ENCODE data around the gene P4HA2. TPM values are rescaled to one million over a fixed set of nuclear protein-coding genes. Genes with fewer than 3 reads are reported as not detected.
A peak's percentile ranks its signal among the peaks of the same experiment; 100 is the strongest.

The P4HA2 gene
- polyA plus RNA-seq, 4 donors, result 26.9 to 39.9 (median 28.7) TPM

- no peak for DNase-seq (ENCODE audit: low read depth in 4 of 4, low spot score in 3 of 4)
These were observed 978 bp downstream of the P4HA2 start for GRCh38 chr5:132226516-132227234.

- no peak for DNase-seq (ENCODE audit: low read depth in 4 of 4, low spot score in 3 of 4)
These were observed 2.3 kb downstream of the P4HA2 start for GRCh38 chr5:132225165-132226032.

- no peak for DNase-seq (ENCODE audit: low read depth in 4 of 4, low spot score in 3 of 4)
These were observed 2.9 kb downstream of the P4HA2 start for GRCh38 chr5:132224716-132225115.

DNA sequence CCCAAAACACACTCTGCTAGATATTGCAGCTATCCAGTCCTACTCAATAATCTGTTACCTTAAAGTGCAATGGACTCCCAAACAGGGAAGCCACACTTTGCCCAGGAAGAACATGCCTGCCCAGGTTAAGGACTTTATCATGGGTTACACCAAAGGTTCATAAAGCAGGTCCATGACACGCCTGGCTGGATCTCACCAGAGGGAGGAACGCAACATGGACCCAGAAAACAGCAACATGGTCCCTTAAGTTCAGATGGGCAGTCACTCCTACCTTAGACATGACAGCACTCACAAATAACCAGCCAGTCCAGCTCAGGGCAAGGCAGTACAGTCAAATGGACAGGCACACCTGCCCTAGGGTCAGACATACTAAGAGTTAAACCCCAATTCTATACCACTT is 3.8 kb downstream of the P4HA2 start:
- DNase-seq (ENCODE audit: low read depth in 4 of 4, low spot score in 3 of 4), result no peak

- no peak for DNase-seq (ENCODE audit: low read depth in 4 of 4, low spot score in 3 of 4)
These were observed 5.0 kb downstream of the P4HA2 start for GRCh38 chr5:132222649-132223038.

DNA sequence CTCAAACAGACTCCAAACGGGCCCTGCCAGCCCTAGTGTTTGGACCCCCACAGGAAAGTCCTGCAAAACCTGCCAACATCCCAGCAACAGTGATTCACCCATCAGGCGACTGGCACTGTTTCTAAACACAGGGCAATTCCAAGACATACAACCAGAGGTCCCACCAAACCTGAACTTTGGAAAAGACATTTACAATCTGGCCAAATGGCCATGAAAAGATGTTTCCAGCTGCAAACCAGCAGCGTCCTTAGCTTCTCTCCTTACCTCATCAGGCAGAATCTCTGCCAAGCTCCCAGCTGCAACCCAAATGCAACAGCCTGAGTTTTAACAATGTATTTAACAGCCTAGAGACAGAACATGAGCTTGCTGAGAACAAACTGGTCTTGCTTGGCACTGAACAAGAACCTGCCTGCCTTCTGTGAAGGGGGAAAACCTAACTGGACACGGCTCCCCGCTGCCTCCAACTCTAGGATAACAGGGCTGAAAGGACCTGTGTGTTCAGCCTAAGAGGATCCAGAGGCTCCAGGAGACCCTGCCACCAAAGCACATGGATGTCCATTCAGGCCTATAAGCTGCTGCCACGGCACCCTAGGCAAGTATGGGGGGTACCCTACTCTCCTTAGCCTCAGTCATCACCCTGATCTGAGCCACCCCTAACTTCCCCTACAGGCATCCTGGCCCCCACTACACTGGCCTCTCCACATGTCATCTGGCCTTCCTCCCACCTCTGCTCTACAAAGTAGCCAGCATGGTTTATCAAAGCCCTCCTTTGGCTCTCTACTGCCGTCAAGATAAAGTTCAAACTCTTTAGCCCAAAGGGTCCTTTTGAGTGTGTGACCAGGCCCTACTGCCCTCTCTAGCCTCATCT is 5.6 kb downstream of the P4HA2 start:
- DNase-seq (ENCODE audit: low read depth in 4 of 4, low spot score in 3 of 4), result peak in 1 of 4 donors; percentile 43

GRCh38 chr5:132220491-132220890 is 7.2 kb downstream of the P4HA2 start:
- no peak for DNase-seq (ENCODE audit: low read depth in 4 of 4, low spot score in 3 of 4)

DNA sequence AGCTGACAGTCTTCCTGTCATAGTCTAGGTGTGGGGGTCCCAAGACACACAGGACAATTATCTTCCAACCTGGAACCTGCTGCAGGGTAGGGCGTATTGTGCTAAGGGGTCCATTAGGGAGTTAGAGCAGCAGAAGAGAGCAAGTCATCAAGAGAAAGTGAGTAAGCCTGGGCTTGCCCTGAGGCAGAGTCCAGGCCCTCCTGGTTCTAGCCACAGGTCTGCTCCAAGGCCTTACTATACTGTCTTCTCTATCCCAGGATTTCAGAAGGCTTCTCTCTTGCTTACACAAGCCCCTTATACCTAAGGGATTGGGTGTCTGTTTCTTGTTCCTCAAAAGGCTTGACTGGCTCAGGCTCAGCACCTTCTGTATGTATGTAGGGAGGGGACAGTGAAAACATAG is 7.7 kb downstream of the P4HA2 start:
- no peak for DNase-seq (ENCODE audit: low read depth in 4 of 4, low spot score in 3 of 4)

- no peak for DNase-seq (ENCODE audit: low read depth in 4 of 4, low spot score in 3 of 4)
These were observed 8.2 kb downstream of the P4HA2 start for GRCh38 chr5:132219289-132219970.

DNA sequence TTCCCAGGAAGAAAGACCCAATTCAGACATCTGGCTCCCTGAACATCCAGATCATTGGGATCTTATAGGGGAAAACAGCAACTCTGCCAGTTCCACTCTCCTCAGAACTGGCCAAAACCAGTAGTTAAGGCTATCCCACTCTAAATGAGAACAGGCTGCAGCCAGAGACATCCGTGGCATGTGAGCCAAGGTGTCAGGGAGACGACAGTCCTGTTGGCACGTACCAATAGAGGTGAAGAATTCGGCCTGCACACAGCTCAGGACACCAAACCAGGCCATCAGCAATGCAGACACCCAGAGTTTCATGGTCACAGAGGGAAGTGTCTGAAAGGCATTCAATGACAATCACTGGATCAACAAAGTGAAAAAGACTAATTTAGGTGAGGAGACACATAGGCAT is 9.3 kb downstream of the P4HA2 start:
- DNase-seq (ENCODE audit: low read depth in 4 of 4, low spot score in 3 of 4), result no peak

- DNase-seq (ENCODE audit: low read depth in 4 of 4, low spot score in 3 of 4), result no peak
These were observed 12.3 kb downstream of the P4HA2 start for GRCh38 chr5:132215329-132215728.

DNA sequence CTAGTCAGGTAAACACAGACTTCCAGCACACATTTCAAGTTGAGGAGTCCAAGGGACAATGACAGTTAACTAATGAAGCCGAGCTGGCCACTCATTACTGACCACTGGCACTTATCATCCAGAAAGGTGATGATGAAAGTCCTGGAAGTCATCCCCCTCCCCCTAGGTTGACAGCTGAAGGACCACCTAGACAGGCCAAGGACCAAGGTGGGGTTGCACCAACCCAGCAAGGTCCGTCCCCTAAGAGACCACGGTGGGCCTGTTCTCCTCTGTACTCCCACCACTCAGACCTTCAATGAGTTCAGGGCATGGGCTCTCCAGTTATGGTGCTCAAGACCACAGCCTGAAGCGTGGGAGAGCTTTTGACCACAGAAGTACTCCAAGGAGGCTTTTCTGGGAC is 13.2 kb downstream of the P4HA2 start:
- no peak for DNase-seq (ENCODE audit: low read depth in 4 of 4, low spot score in 3 of 4)

DNA sequence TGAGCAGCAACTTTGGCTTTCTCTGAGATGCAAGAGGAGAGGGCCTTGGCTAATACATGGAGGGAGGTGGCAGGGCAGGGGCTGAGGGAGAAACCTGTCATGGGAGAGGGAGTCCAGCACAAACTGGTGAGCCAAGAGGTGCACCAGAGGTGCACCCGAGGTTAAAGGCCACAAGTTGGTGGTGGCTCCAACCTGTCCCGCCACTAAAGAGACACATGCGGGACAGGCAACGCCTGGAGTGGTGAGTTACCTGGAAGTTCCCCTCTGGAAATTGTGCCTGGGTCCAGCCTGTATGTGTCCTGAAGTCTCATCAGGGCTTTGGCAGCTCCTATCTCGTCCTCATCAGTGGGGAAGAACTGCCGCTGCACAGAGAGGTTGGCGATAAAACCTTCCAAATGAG is 14.0 kb downstream of the P4HA2 start:
- no peak for DNase-seq (ENCODE audit: low read depth in 4 of 4, low spot score in 3 of 4)

- DNase-seq (ENCODE audit: low read depth in 4 of 4, low spot score in 3 of 4), result no peak
These were observed 15.9 kb downstream of the P4HA2 start for GRCh38 chr5:132211787-132212186.

DNA sequence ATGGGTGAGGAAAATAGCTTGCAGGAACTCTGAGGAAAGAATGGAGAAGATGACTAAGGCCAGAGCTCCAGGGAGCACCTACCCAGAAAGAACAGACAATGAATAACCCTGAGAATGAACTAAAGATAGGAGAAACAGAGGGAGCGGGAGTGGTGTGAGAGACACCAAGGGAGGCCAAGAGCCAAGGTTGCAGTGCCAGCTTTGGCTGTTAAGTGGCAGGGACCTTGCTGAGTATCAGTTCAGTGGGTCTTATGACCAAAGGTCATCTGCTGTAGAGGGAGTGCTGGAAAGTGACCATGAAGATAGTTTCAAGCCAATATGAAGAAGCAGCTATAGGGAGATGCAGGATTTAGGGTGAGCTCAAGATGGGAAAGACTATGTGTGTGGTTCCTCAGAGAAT is 16.7 kb downstream of the P4HA2 start:
- no peak for DNase-seq (ENCODE audit: low read depth in 4 of 4, low spot score in 3 of 4)

DNA sequence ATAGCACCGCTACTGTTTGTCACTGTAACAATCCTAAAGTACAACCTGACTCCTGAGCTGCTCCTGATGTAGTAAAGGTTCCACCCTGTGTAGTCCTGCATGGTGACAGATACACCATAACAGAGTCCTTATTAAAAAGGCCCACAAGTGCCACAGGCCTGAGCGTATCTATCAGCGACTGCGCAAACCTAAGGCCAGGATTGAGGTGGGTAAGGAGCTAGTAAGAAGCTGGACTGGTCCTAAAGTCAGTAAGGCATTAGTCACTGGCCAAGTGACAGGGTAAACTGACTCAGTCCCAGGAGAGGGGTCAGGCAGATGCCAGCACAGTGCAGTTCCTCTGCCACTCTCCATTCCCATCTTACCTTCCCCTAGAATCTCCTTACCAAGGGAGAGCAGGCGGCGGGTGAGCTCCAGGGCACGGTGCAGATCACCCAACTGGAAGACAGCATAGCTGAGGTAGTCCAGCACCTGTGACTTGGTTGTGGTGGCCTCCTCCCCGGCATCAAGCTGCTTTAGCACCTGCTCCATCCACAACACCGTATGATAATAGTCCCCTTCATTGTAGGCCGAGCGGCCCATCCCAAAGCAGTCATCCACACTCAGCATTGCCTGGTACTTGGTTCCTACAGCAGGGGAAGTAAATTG is 17.6 kb downstream of the P4HA2 start:
- DNase-seq (ENCODE audit: low read depth in 4 of 4, low spot score in 3 of 4), result no peak

- no peak for DNase-seq (ENCODE audit: low read depth in 4 of 4, low spot score in 3 of 4)
These were observed 18.5 kb downstream of the P4HA2 start for GRCh38 chr5:132209131-132209530.

DNA sequence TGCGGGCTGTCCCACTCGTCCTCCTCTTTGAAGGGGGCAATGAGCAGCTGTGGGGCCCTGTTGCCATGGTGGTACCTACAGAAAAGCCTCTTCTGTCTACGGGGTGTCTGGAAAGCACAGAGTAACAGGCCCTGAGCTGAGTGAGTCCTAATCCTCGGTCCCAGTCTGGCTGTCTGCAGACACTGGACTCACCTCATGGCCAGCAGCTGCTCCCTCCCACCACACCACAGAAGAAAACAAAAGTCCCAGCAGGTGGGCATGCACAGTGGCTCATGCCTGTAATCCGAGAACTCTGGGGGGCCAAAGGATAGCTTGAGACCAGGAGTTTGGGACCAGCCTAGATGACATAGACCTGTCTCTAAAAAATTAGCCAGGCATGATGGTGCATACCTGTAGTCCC is 19.9 kb downstream of the P4HA2 start:
- no peak for DNase-seq (ENCODE audit: low read depth in 4 of 4, low spot score in 3 of 4)

DNA sequence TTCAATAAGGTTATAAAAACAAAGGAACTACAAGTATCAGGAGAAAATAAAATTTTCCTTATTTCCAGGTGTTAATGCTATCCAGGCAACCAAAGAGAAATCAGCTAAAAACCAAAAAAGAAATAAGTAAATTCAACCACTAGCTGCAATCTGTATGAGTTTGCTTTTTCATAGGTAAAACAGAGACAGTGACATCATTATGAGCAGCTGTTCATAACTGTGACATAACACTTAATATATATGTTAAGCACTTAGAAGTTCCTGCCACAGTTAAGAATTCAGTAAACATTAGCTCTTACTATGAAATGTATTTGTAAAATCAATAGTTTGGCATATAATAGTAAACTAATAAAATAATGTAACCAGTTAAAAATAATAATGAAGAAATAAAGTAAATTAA is 20.9 kb downstream of the P4HA2 start:
- DNase-seq (ENCODE audit: low read depth in 4 of 4, low spot score in 3 of 4), result no peak

Data from right renal pelvis (tissue), 4 donors.